ENCODE measurements around the gene RBMX. TPM values are rescaled to one million over a fixed set of nuclear protein-coding genes. Genes with fewer than 3 reads are reported as not detected.

Gene RBMX
- total and polyA plus RNA-seq, 2 donors (not counting 3 experiments of a cell fraction or from before 2014, with no cell fraction given), result 117 to 235 TPM

GRCh38 chrX:136866337-136867095 is 14.0 kb downstream of the RBMX start:
- Histone ChIP-seq H3K4me2 (ENCODE audit: insufficient read depth, low read length) (no peak overlapping the region), H4K20me1 (replicated peaks; ENCODE audit: control insufficient read depth, extremely low read depth, insufficient read depth, low read length) (no peaks in the 10 kb centered on the region), H3K9me3 (replicated peaks; ENCODE audit: control insufficient read depth, insufficient read depth, low read length) (no peaks in the 10 kb centered on the region), H3K79me2 (ENCODE audit: control insufficient read depth, insufficient read depth, low read length) (peaks cover 17% of the 10 kb centered on the region), H3K4me1 (ENCODE audit: control insufficient read depth, extremely low read depth, insufficient read depth, low read length) (no peaks in the 10 kb centered on the region), H2AFZ (ENCODE audit: low read depth, low read length) (no peak overlapping the region), H3K4me3 (replicated peaks in 1 of 3; ENCODE audit: insufficient read depth in 1 of 3, low read depth in 1 of 3, low read length in 3 of 3) (no peak overlapping the region), H3K36me3 (ENCODE audit: control insufficient read depth in 2 of 2, extremely low read depth in 1 of 2, insufficient read depth in 2 of 2, low read length in 2 of 2) (peaks cover 12 to 14% of the 10 kb centered on the region in 2 experiments), H3K9me1 (replicated peaks; ENCODE audit: control insufficient read depth, extremely low read depth, insufficient read depth, low read length) (no peaks in the 10 kb centered on the region), H3K27ac (ENCODE audit: insufficient read depth, low read depth, low read length) (no peak overlapping the region), H3K27me3 (ENCODE audit: control insufficient read depth in 2 of 2, insufficient read depth in 2 of 2, low read length in 2 of 2) (no peaks in the 10 kb centered on the region), H3K9ac (replicated peaks; ENCODE audit: extremely low read depth, insufficient read depth, low read length) (no peak overlapping the region)
- no peak for DNase-seq (ENCODE audit: low read depth, low spot score)
- no peak for FAIRE-seq
- intact Hi-C loops (cut with micrococcal nuclease) (no loop called here), dilution Hi-C loops (cut with MboI; ENCODE audit: extremely low pct_ligation_motif_present, low sequenced_read_pairs) (no loop called here)
- no peak for TF ChIP-seq GATA2 (IDR thresholded peaks at IDR 0.05; ENCODE audit: insufficient read depth, insufficient read length, low read depth, low read length)
- CTCF ChIA-PET, result no interaction called here
- POLR2A ChIA-PET, result interaction anchor here (1.0 kb wide), 1 partner anchor 14 kb away, joined by 18 read pairs; the partner anchor contains the start of gene RBMX
- no TSS peak for BruUV-seq (replicated peaks)

GRCh38 chrX:136865270-136866158 is 15.0 kb downstream of the RBMX start:
- Histone ChIP-seq H3K36me3 (ENCODE audit: control insufficient read depth in 2 of 2, extremely low read depth in 1 of 2, insufficient read depth in 2 of 2, low read length in 2 of 2) (peaks cover 12 to 14% of the 10 kb centered on the region in 2 experiments), H3K4me3 (replicated peaks in 1 of 3; ENCODE audit: insufficient read depth in 1 of 3, low read depth in 1 of 3, low read length in 3 of 3) (no peak overlapping the region), H3K79me2 (ENCODE audit: control insufficient read depth, insufficient read depth, low read length) (peaks cover 17% of the 10 kb centered on the region), H3K9me3 (replicated peaks; ENCODE audit: control insufficient read depth, insufficient read depth, low read length) (no peaks in the 10 kb centered on the region), H3K27me3 (ENCODE audit: control insufficient read depth in 2 of 2, insufficient read depth in 2 of 2, low read length in 2 of 2) (no peaks in the 10 kb centered on the region), H3K4me2 (ENCODE audit: insufficient read depth, low read length) (no peak overlapping the region), H3K9me1 (replicated peaks; ENCODE audit: control insufficient read depth, extremely low read depth, insufficient read depth, low read length) (no peaks in the 10 kb centered on the region), H3K9ac (replicated peaks; ENCODE audit: extremely low read depth, insufficient read depth, low read length) (no peak overlapping the region), H3K4me1 (ENCODE audit: control insufficient read depth, extremely low read depth, insufficient read depth, low read length) (no peaks in the 10 kb centered on the region), H4K20me1 (replicated peaks; ENCODE audit: control insufficient read depth, extremely low read depth, insufficient read depth, low read length) (no peaks in the 10 kb centered on the region), H3K27ac (ENCODE audit: insufficient read depth, low read depth, low read length) (no peak overlapping the region), H2AFZ (ENCODE audit: low read depth, low read length) (no peak overlapping the region)
- CTCF ChIA-PET, result no interaction called here
- DNase-seq (ENCODE audit: low read depth, low spot score) (no peak), FAIRE-seq (no peak)
- TF ChIP-seq FOS (IDR thresholded peaks at IDR 0.05; ENCODE audit: borderline replicate concordance, insufficient read depth, low read length) (no peak), EZH2 (IDR thresholded peaks at IDR 0.05; ENCODE audit: borderline replicate concordance, low read depth, low read length, severe bottlenecking) (no peak), POLR2A (IDR thresholded peaks at IDR 0.05; ENCODE audit: low read depth, low read length) (no peak), GATA2 (IDR thresholded peaks at IDR 0.05; ENCODE audit: insufficient read depth, insufficient read length, low read depth, low read length) (no peak), CTCF (IDR thresholded peaks at IDR 0.05; ENCODE audit: extremely low read depth in 1 of 2, insufficient read depth in 1 of 2, low read depth in 1 of 2, low read length in 2 of 2) (no peak), JUN (IDR thresholded peaks at IDR 0.05; ENCODE audit: borderline replicate concordance, insufficient read depth, insufficient read length, low read depth) (no peak), POLR2AphosphoS5 (IDR thresholded peaks at IDR 0.05; ENCODE audit: insufficient read depth, low read depth, low read length) (no peak), MYC (IDR thresholded peaks at IDR 0.05; ENCODE audit: low read depth, low read length) (no peak)
- TF ChIP-seq, protein P1, sequence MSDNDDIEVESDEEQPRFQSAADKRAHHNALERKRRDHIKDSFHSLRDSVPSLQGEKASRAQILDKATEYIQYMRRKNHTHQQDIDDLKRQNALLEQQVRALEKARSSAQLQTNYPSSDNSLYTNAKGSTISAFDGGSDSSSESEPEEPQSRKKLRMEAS (IDR thresholded peaks at IDR 0.05; ENCODE audit: insufficient read depth, insufficient read length), result no peak
- no TSS peak for BruUV-seq (replicated peaks)
- intact Hi-C loops (cut with micrococcal nuclease) (no loop called here), dilution Hi-C loops (cut with MboI; ENCODE audit: extremely low pct_ligation_motif_present, low sequenced_read_pairs) (no loop called here)
- POLR2A ChIA-PET, result interaction anchor here (1.0 kb wide), 1 partner anchor 15 kb away, joined by 18 read pairs; the partner anchor contains the start of gene RBMX

All from endothelial cell of umbilical vein (primary cell).